GM18526 (cell line): ENCODE results near the gene IL21R.

Source experiments
- POLR2A ChIP-seq: IDR thresholded peaks from 3 replicates; pipeline ENCODE4 v1.6.1; 2011; ENCODE audit not compliant: insufficient read length; ENCODE audit errors: extremely low read depth

The IL21R gene

GRCh38 chr16:27367461-27368357 lies 34.3 kb upstream of the IL21R start:
- peak; percentile 39 for TF ChIP-seq POLR2A

- TF ChIP-seq POLR2A = no peak
Observed at GRCh38 chr16:27368358-27368722, 33.6 kb upstream of the IL21R start.

- no peak for TF ChIP-seq POLR2A
Observed at GRCh38 chr16:27369806-27370205, 32.2 kb upstream of the IL21R start.

- no peak for TF ChIP-seq POLR2A
Observed at GRCh38 chr16:27370318-27370717, 31.7 kb upstream of the IL21R start.

DNA sequence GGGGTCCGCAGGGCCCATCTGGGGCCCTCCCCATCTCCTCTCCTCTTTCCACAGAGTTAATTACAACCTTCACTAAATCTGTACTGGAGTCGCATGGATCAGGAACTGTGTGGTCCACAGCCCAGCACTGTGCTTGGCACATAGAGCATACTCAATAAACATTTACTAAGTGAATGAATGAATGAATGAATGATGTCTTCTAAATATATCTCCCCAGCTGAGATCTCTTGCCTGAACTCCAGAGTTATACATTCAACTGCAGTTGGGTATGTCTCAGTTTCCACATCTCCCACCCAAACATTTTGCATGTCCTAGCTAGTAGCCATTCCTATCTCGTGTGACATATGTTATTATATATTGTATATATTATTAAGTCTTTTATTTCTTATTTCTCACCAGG lies 28.7 kb upstream of the IL21R start:
- no peak for TF ChIP-seq POLR2A

GRCh38 chr16:27374221-27374803 lies 27.7 kb upstream of the IL21R start:
- TF ChIP-seq POLR2A = no peak

GRCh38 chr16:27374804-27375425 lies 27.1 kb upstream of the IL21R start:
- TF ChIP-seq POLR2A = peak; percentile 54

DNA sequence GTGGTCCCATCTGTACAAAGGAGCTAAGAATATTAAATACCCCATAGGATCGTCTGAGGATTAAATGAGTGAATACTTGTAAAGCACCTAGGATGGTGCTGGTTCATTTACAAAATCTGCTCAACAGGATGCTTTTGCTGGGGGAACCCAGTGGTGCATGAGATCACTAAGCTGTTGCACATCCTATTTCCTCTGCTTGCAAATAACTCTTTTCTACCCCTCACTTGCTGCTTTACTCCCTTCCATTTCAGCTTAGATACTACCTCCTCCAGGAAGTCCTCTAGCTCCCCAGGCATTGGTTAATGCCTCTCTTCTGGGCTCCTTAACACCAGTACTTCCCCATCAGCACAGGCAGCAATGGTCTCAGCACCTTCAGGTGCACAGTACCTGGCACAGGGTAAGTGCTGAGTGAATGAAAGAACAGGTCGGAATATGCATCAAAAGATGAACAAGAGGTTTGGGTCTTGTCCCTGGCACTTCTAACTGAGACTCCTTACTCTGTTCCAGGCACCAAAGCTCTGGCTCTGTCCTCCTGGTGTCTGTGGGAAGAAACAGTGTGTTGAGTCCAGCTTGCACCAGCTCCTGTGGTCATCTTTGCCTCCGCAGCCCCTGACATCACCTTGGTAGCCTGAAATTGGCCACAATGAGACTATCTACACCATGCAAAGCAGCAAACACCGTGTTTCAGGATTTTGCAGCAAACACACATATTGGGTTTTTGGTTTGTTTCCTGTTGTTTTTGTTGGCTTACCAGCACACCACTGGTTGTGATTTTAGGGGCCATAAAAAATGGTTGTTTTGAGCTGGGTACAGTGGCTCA lies 24.1 kb upstream of the IL21R start:
- no peak for TF ChIP-seq POLR2A

DNA sequence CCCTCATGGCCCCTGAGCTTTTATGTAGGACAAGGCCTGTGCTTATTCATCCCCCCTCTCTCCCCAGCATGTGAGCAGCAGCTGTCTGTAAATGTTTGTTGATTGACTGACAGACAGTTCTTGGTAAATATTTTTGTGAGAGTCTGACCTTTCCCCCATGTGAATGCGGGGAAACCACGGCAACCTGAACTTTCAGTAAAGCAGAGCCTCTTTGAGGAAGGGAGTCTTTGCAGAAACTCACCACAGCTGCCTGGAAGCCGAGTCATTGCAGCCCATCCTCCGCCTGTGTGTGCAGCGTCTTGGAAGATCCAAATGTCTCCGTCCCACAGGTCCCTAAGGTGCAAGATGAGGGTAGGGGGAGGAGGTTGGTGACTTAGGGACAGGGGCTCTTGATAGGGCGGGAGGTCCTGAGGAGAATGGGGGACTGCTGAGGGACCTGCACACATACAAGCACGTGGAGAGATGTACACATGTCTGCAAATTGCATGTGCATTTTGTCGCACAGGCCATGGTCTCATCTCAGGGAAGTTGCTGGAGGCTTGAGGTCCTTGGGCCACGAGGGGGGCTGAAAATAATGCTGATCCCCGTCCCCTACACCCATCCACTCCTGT lies 23.0 kb upstream of the IL21R start:
- no peak for TF ChIP-seq POLR2A

- TF ChIP-seq POLR2A = no peak
Observed at GRCh38 chr16:27379919-27380318, 22.1 kb upstream of the IL21R start.

GRCh38 chr16:27381236-27381635 lies 20.7 kb upstream of the IL21R start:
- TF ChIP-seq POLR2A = no peak

DNA sequence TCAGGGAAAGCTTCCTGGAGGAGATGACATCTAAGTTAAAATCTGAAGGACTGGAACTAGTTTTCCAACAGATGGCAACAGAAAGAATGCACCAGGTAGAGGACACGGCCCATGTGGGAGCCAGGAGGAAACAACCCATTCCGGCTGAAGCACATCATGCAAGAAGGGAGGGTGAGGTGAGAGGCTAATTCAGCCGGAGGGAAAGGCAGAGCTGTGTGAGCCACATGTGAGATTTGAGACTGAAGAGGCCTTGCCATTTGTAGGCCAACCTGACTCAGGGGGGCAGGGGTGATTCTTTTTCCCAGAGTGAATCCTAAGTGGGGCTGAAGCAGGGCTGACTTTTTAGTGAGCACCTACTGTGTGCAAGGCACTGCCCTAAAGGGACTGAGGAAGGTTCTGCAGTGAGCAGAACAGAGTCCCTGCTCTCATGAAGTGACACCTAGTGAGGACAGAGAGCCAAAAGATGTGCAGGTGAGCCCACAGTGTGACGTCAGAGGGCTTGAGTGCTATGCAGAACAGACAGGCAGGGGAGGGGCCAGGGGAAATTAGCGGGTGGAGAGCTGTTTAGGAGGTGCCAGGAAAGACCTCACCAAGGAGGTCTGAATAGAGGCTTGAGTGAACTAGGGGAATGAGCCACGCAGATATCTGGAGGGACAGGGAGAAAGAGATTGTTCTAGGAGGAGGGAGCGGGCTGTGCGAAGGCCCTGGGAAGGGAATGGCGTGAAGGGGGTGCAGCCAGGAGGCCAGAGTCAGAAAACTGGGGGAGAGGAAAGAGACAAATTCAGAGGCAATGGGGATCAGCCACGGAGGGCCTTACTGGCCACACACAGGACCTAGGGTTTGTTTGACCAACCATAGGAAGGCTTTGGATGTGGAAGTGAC lies 19.8 kb upstream of the IL21R start:
- no peak for TF ChIP-seq POLR2A

DNA sequence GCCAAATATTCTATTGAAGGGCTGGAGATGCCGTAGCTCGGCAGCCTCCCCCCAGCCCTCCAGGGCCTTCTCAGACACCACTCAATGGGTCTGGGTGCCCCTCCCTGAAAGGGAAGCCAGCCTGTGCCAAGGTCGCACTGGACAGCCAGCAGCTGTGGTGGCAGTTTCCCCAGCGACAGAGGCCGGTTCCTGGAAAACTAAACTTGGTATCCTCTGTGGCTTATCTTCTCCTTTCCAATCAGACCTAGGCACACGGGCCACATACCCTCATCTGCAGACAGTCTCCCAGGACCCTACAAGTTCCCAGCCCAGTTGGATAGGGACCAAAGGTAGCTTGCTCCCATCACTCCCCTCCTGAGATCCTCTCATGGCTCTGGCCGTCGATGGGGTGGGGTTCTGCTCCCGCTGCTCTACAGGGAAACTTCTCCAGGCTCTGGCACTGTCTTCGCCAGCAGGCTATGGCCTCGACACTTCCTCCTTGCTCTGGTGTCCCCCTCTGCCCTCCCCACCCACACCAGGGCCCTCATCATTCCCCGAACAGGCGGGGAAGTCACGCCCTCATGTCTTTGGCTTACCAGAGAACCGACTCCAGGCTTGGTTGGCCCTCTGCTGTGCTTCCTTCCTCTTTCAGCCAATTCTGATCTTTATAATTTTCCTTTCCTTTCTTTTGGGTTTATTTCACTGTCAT lies 18.3 kb upstream of the IL21R start:
- no peak for TF ChIP-seq POLR2A
